Endodermal cell (in vitro differentiated cells): ENCODE results near the gene KITLG. TPM values are rescaled to one million over a fixed set of nuclear protein-coding genes. Genes with fewer than 3 reads are reported as not detected.

Experiments
- DNase-seq: peaks from one replicate; pipeline ENCODE4 v3.0.0-alpha.2; 2017
- H3K27ac ChIP-seq: 2 replicates; pipeline ENCODE4 v1.5.1; 2013; ENCODE audit warnings: mild to moderate bottlenecking, low read depth, low read length, moderate library complexity
- H3K27me3 ChIP-seq: 2 replicates; pipeline ENCODE4 v1.6.1; 2013; ENCODE audit warnings: mild to moderate bottlenecking, low read length, moderate library complexity; ENCODE audit not compliant: insufficient read depth, control insufficient read depth, poor library complexity, severe bottlenecking
- H3K36me3 ChIP-seq: 2 replicates; pipeline ENCODE4 v1.7.0; 2013; ENCODE audit warnings: mild to moderate bottlenecking, low read length, moderate library complexity; ENCODE audit not compliant: control insufficient read depth, insufficient read depth
- H3K4me1 ChIP-seq: one replicate; pipeline ENCODE4 v1.7.0; 2013; ENCODE audit warnings: low read length; ENCODE audit not compliant: control insufficient read depth, insufficient read depth
- H3K4me3 ChIP-seq: 2 replicates; pipeline ENCODE4 v1.5.1; 2013; ENCODE audit warnings: mild to moderate bottlenecking, low read length, moderate library complexity
- H3K9ac ChIP-seq: 2 replicates; pipeline ENCODE4 v1.6.1; 2013; ENCODE audit warnings: mild to moderate bottlenecking, low read length, moderate library complexity; ENCODE audit not compliant: poor library complexity, severe bottlenecking; ENCODE audit errors: extremely low read depth
- H3K9me3 ChIP-seq: 2 replicates; pipeline ENCODE4 v1.6.1; 2013; ENCODE audit warnings: mild to moderate bottlenecking, low read length, moderate library complexity; ENCODE audit not compliant: control insufficient read depth
- H3K27ac Mint-ChIP-seq: 2 replicates; pipeline ENCODE4 v1.8.0; 2020; ENCODE audit warnings: mixed read lengths
- H3K27me3 Mint-ChIP-seq: 2 replicates; pipeline ENCODE4 v1.8.0; 2021; ENCODE audit warnings: mild to moderate bottlenecking, mixed read lengths; ENCODE audit not compliant: insufficient read depth
- H3K36me3 Mint-ChIP-seq: 2 replicates; pipeline ENCODE4 v1.8.0; 2020; ENCODE audit warnings: low read depth, mixed read lengths
- H3K4me1 Mint-ChIP-seq: 2 replicates; pipeline ENCODE4 v1.8.0; 2020; ENCODE audit warnings: mixed read lengths
- H3K4me3 Mint-ChIP-seq: 2 replicates; pipeline ENCODE4 v1.8.0; 2020; ENCODE audit warnings: mild to moderate bottlenecking, moderate library complexity, mixed read lengths
- H3K9me3 Mint-ChIP-seq: 2 replicates; pipeline ENCODE4 v1.8.0; 2020; ENCODE audit warnings: mild to moderate bottlenecking, mixed read lengths
- WGBS, 2 experiments: methylation state at CpG; one replicate each; pipeline versions ENCODE4 v1.1.5 to v1.1.7; 2013; ENCODE audit warnings: missing lambda C conversion rate in 2 of 2, mixed read lengths in 1 of 2; ENCODE audit not compliant: insufficient coverage in 1 of 2, insufficient read length in 1 of 2; 5-methylcytosine and 5-hydroxymethylcytosine counted together
- total RNA-seq, 2 donors: library from RNA; stranded (reverse); fragmentation: NEBNext Ultra II Directional in 1 of 2; extraction: Animal tissue kit (Norgen Biotek cat#: 25700) in 1 of 2; gene quantifications; 2 replicates in 1 of 2; 3 replicates in 1 of 2; pipeline ENCODE4 v1.2.1, GENCODE V29; 2021
- TF ChIP-seq, protein P1 (sequence below): fragments of 200-600 bp; sonication (generic); conservative IDR thresholded peaks from 2 replicates; pipeline ENCODE4 v1.5.0; 2021; ENCODE audit warnings: antibody characterized with exemption, mild to moderate bottlenecking

The KITLG gene
- total RNA-seq, 2 donors from 2014 or later = 7.0 to 14.3 TPM

DNA sequence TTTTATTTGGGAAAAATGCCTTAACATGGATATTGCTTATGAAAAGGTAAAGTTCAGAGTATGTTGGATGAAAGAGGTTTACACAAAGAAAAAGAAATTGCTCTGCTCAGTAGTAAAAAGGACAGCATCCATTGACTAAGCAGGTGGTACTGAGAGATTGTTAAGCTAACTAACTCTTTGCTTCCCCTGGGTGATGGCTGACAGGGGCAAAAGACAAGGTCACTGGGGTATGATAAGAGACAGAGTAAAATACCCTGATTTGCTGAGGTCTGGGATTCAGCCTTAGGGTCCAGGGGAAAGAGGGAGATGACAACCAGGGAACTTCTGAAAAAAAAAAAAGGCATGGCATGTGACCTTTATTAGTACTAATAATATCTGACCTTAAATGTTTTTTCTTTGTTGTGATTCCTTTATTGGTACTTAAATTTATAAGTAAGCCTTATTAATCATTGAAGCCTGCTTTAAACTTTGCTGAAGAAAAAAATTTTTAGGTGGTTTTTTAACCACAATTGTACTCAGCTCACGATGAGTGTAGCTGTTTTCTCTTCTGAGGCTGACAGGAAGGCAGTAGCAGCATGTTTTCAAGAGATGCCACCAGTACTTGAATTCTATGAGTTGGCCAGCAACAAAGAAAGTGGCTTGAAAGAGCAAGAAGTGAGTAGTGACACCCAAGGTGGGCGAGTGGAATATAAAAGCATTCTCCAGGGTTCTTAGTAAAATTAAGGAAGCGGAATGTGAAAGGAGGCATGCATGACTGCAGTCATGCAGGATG, 43.7 kb upstream of the KITLG start:
- 76 to 89% methylated on average over 2 to 3 of the region's 3 CpGs for WGBS, 2 experiments
- Histone ChIP-seq H3K4me1 (no peaks in the 10 kb centered on the region), H3K27me3 (no peaks in the 10 kb centered on the region), H3K27ac (peak overlapping the region; percentile 61), H3K36me3 (no peaks in the 10 kb centered on the region), H3K9me3 (no peaks in the 10 kb centered on the region), H3K9ac (no peak overlapping the region), H3K4me3 (no peak overlapping the region)
- H3K9me3 Mint-ChIP-seq = no peaks in the 10 kb centered on the region
- DNase-seq = no peak
- H3K36me3 Mint-ChIP-seq = no peaks in the 10 kb centered on the region
- H3K4me1 Mint-ChIP-seq = no peaks in the 10 kb centered on the region
- TF ChIP-seq, protein P1, sequence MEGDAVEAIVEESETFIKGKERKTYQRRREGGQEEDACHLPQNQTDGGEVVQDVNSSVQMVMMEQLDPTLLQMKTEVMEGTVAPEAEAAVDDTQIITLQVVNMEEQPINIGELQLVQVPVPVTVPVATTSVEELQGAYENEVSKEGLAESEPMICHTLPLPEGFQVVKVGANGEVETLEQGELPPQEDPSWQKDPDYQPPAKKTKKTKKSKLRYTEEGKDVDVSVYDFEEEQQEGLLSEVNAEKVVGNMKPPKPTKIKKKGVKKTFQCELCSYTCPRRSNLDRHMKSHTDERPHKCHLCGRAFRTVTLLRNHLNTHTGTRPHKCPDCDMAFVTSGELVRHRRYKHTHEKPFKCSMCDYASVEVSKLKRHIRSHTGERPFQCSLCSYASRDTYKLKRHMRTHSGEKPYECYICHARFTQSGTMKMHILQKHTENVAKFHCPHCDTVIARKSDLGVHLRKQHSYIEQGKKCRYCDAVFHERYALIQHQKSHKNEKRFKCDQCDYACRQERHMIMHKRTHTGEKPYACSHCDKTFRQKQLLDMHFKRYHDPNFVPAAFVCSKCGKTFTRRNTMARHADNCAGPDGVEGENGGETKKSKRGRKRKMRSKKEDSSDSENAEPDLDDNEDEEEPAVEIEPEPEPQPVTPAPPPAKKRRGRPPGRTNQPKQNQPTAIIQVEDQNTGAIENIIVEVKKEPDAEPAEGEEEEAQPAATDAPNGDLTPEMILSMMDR = no peak
- H3K27me3 Mint-ChIP-seq = no peaks in the 10 kb centered on the region
- no peak overlapping the region for H3K4me3 Mint-ChIP-seq
- H3K27ac Mint-ChIP-seq = no peak overlapping the region

DNA sequence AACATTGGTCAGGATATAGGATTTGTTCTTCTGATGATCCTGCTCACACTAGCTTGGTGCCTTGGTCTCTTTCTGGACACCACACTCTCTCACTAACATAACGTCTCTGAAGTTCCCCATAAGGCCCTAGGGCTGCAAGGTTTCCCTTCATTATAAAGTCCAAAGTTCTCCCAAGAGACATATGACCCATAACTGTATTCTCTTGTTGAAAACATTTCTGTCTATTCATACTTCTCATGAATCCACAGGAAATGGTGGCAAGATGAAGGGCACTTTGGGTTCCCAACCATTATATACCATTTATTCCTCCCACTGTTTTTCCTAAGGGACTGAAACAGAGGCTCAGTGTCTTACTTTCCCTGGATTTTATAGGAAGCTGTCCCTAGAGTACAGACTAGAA, 37.1 kb upstream of the KITLG start:
- H3K9ac ChIP-seq = no peak overlapping the region
- Mint-ChIP-seq H3K27me3 (no peaks in the 10 kb centered on the region), H3K36me3 (no peaks in the 10 kb centered on the region), H3K9me3 (no peaks in the 10 kb centered on the region), H3K4me1 (no peaks in the 10 kb centered on the region), H3K4me3 (no peak overlapping the region), H3K27ac (no peak overlapping the region)
- WGBS, 2 experiments = 91 to 100% methylated on average over 1 of the region's 1 CpG
- no peaks in the 10 kb centered on the region for H3K27me3 ChIP-seq
- H3K9me3 ChIP-seq = no peaks in the 10 kb centered on the region
- no peaks in the 10 kb centered on the region for H3K4me1 ChIP-seq
- no peaks in the 10 kb centered on the region for H3K36me3 ChIP-seq
- H3K4me3 ChIP-seq = no peak overlapping the region
- DNase-seq = no peak
- H3K27ac ChIP-seq = no peak overlapping the region
- TF ChIP-seq, protein P1 = no peak

DNA sequence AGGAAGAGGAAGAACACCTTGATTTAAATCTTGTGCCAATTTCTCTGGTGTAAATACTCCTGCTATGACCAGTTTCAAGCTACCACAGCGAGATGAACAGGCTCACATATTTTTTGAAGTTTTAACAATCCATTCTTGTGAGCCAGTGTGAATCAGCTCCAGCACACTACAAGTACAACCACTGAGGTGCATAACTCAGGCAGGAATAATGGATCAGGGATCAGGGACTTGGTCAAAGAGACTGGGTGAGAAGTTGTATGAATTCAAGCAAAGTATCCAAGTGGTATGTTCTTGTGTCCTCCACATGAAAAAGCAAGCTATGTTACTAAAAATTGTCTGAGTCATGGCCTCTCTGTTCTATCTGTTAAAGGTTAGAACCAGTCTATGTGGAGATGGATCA, 35.2 kb upstream of the KITLG start:
- H3K4me1 ChIP-seq = no peaks in the 10 kb centered on the region
- no peaks in the 10 kb centered on the region for H3K27me3 Mint-ChIP-seq
- no peak for DNase-seq
- no peaks in the 10 kb centered on the region for H3K36me3 ChIP-seq
- peaks cover 7% of the 10 kb centered on the region for H3K9me3 Mint-ChIP-seq
- no peak overlapping the region for H3K9ac ChIP-seq
- no peak overlapping the region for H3K4me3 Mint-ChIP-seq
- no peaks in the 10 kb centered on the region for H3K9me3 ChIP-seq
- no peaks in the 10 kb centered on the region for H3K27me3 ChIP-seq
- no peaks in the 10 kb centered on the region for H3K36me3 Mint-ChIP-seq
- WGBS, 2 experiments = 88 to 100% methylated on average over 1 of the region's 1 CpG
- TF ChIP-seq, protein P1 = no peak
- H3K27ac Mint-ChIP-seq = no peak overlapping the region
- H3K27ac ChIP-seq = no peak overlapping the region
- no peaks in the 10 kb centered on the region for H3K4me1 Mint-ChIP-seq
- H3K4me3 ChIP-seq = no peak overlapping the region
